ENCODE data around the gene SULF2.

SULF2 gene

GRCh38 chr20:47706345-47706744, 78.9 kb downstream of the SULF2 start:
- DNase-seq (ENCODE audit: low read depth): no peak
- no peak for TF ChIP-seq CTCF (conservative IDR thresholded peaks at IDR 0.05; ENCODE audit: control insufficient read depth, insufficient read depth, low read depth, low read length)
- H3K4me3 ChIP-seq (ENCODE audit: control insufficient read depth, low read depth, low read length): no peak overlapping the region

- TF ChIP-seq CTCF (conservative IDR thresholded peaks at IDR 0.05; ENCODE audit: control insufficient read depth, insufficient read depth, low read depth, low read length): no peak
- H3K4me3 ChIP-seq (ENCODE audit: control insufficient read depth, low read depth, low read length): no peak overlapping the region
- peak; percentile 34 for DNase-seq (ENCODE audit: low read depth)
Observed at GRCh38 chr20:47705497-47705856, 79.8 kb downstream of the SULF2 start.

- peak; percentile 17 for DNase-seq (ENCODE audit: low read depth)
- no peak for TF ChIP-seq CTCF (conservative IDR thresholded peaks at IDR 0.05; ENCODE audit: control insufficient read depth, insufficient read depth, low read depth, low read length)
Observed at GRCh38 chr20:47704746-47705496, 80.4 kb downstream of the SULF2 start.

GRCh38 chr20:47703748-47704147, 81.5 kb downstream of the SULF2 start:
- TF ChIP-seq CTCF (conservative IDR thresholded peaks at IDR 0.05; ENCODE audit: control insufficient read depth, insufficient read depth, low read depth, low read length): no peak
- peak; percentile 28 for DNase-seq (ENCODE audit: low read depth)
- H3K4me3 ChIP-seq (ENCODE audit: control insufficient read depth, low read depth, low read length): no peak overlapping the region

More at GRCh38 chr20:47704746-47705496, 80.4 kb downstream of the SULF2 start:
- no peak overlapping the region for H3K4me3 ChIP-seq (ENCODE audit: control insufficient read depth, low read depth, low read length)

GRCh38 chr20:47701612-47702011, 83.7 kb downstream of the SULF2 start:
- no peak for DNase-seq (ENCODE audit: low read depth)
- no peak for TF ChIP-seq CTCF (conservative IDR thresholded peaks at IDR 0.05; ENCODE audit: control insufficient read depth, insufficient read depth, low read depth, low read length)
- no peak overlapping the region for H3K4me3 ChIP-seq (ENCODE audit: control insufficient read depth, low read depth, low read length)

- no peak overlapping the region for H3K4me3 ChIP-seq (ENCODE audit: control insufficient read depth, low read depth, low read length)
- DNase-seq (ENCODE audit: low read depth): no peak
- no peak for TF ChIP-seq CTCF (conservative IDR thresholded peaks at IDR 0.05; ENCODE audit: control insufficient read depth, insufficient read depth, low read depth, low read length)
Observed at GRCh38 chr20:47700327-47700726, 85.0 kb downstream of the SULF2 start.
